Liver (tissue), 9 donors: ENCODE measurements around the gene CFAP410. TPM values are rescaled to one million over a fixed set of nuclear protein-coding genes. Genes with fewer than 3 reads are reported as not detected.

Experiments used
- DNase-seq: peaks from one replicate; pipeline ENCODE4 v3.0.0-alpha.2; 2017; ENCODE audit warnings: low spot score
- H3K27ac ChIP-seq, 2 donors: one replicate each; pipeline ENCODE4 v1.7.0; 2013; ENCODE audit warnings: inconsistent platforms in 2 of 2, low read length in 2 of 2, control low read depth in 1 of 2, low read depth in 1 of 2, mild to moderate bottlenecking in 1 of 2
- H3K27me3 ChIP-seq, 4 donors: one replicate each; pipeline versions ENCODE4 v1.6.1 to v1.7.0; 2013; ENCODE audit warnings: low read length in 3 of 4, inconsistent platforms in 1 of 4, mild to moderate bottlenecking in 1 of 4, moderate library complexity in 1 of 4; ENCODE audit not compliant: control insufficient read depth in 4 of 4, insufficient read depth in 4 of 4
- H3K36me3 ChIP-seq, 4 donors: one replicate each; pipeline versions ENCODE4 v1.6.1 to v1.7.0; 2013; ENCODE audit warnings: low read length in 3 of 4, mild to moderate bottlenecking in 3 of 4, low read depth in 1 of 4, moderate library complexity in 1 of 4; ENCODE audit not compliant: control insufficient read depth in 4 of 4, insufficient read depth in 3 of 4
- H3K4me1 ChIP-seq, 4 donors: one replicate each; pipeline versions ENCODE4 v1.6.1 to v1.7.0; 2013; ENCODE audit warnings: low read length in 3 of 4, mild to moderate bottlenecking in 3 of 4, moderate library complexity in 1 of 4; ENCODE audit not compliant: control insufficient read depth in 4 of 4, insufficient read depth in 4 of 4
- H3K4me3 ChIP-seq, 3 donors: one replicate each; pipeline versions ENCODE4 v1.6.1 to v1.7.0; 2013; ENCODE audit warnings: low read length in 3 of 3, control low read depth in 1 of 3, low read depth in 1 of 3, mild to moderate bottlenecking in 1 of 3
- H3K9ac ChIP-seq, 2 donors: one replicate each; pipeline ENCODE4 v1.7.0; 2013; ENCODE audit warnings: low read length in 2 of 2, mild to moderate bottlenecking in 2 of 2, moderate library complexity in 2 of 2, control low read depth in 1 of 2, low read depth in 1 of 2
- H3K9me3 ChIP-seq, 4 donors: one replicate each; pipeline versions ENCODE4 v1.6.1 to v1.7.0; 2013; ENCODE audit warnings: low read length in 3 of 4; ENCODE audit not compliant: control insufficient read depth in 4 of 4
- ATF3 ChIP-seq: IDR thresholded peaks from 2 replicates; pipeline ENCODE4 v1.6.1; 2016; ENCODE audit warnings: antibody characterized with exemption
- EGR1 ChIP-seq, 2 donors: IDR thresholded peaks; 2 replicates each; pipeline ENCODE4 v1.6.1; 2016 to 2018; ENCODE audit warnings: antibody characterized with exemption in 2 of 2, low read depth in 2 of 2
- FOXA2 ChIP-seq: IDR thresholded peaks from 2 replicates; pipeline ENCODE4 v1.6.1; 2016; ENCODE audit warnings: antibody characterized with exemption
- HNF4A ChIP-seq, 2 donors: conservative IDR thresholded peaks; 2 replicates each; pipeline ENCODE4 v1.6.1; 2016; ENCODE audit warnings: antibody characterized with exemption in 2 of 2, mild to moderate bottlenecking in 2 of 2
- HNF4G ChIP-seq: IDR thresholded peaks from 2 replicates; pipeline ENCODE4 v1.6.1; 2016; ENCODE audit warnings: antibody characterized with exemption
- JUND ChIP-seq, 2 donors: IDR thresholded peaks; 2 replicates each; pipeline ENCODE4 v1.6.1; 2016; ENCODE audit warnings: antibody characterized with exemption in 2 of 2
- MAX ChIP-seq: IDR thresholded peaks from 2 replicates; pipeline ENCODE4 v1.6.1; 2016; ENCODE audit warnings: antibody characterized with exemption
- RAD21 ChIP-seq, 2 donors: IDR thresholded peaks; 2 replicates each; pipeline ENCODE4 v1.6.1; 2016; ENCODE audit warnings: antibody characterized with exemption in 2 of 2, mild to moderate bottlenecking in 2 of 2
- REST ChIP-seq: IDR thresholded peaks from 2 replicates; pipeline ENCODE4 v1.6.1; 2016; ENCODE audit warnings: antibody characterized with exemption, mild to moderate bottlenecking
- RXRA ChIP-seq, 2 donors: IDR thresholded peaks; 2 replicates each; pipeline ENCODE4 v1.6.1; 2017 to 2018; ENCODE audit warnings: antibody characterized with exemption in 2 of 2, mild to moderate bottlenecking in 1 of 2
- SP1 ChIP-seq: IDR thresholded peaks from 2 replicates; pipeline ENCODE4 v1.6.1; 2018; ENCODE audit warnings: antibody characterized with exemption, mild to moderate bottlenecking
- TAF1 ChIP-seq: conservative IDR thresholded peaks from 2 replicates; pipeline ENCODE4 v1.6.1; 2016; ENCODE audit warnings: antibody characterized with exemption, mild to moderate bottlenecking
- YY1 ChIP-seq: IDR thresholded peaks from 2 replicates; pipeline ENCODE4 v1.6.1; 2016; ENCODE audit warnings: antibody characterized with exemption, mild to moderate bottlenecking
- ZBTB33 ChIP-seq: IDR thresholded peaks from 2 replicates; pipeline ENCODE4 v1.6.1; 2016; ENCODE audit warnings: antibody characterized with exemption
- WGBS: extraction: QIAGEN DNeasy Blood & Tissue Kit; methylation state at CpG from one replicate; pipeline ENCODE4 v1.1.7; 2013; 5-methylcytosine and 5-hydroxymethylcytosine counted together
- polyA plus RNA-seq, 2 donors: library from polyadenylated mRNA; stranded (reverse) in 1 of 2; unstranded in 1 of 2; fragments of 200-250 nt in 1 of 2; fragments of >200 nt in 1 of 2; fragmentation: Nextera tagmentation in 1 of 2; extraction: Ambion mirVana in 1 of 2; gene quantifications; one replicate each; pipeline versions ENCODE4 v1.2.1 to v1.2.3, GENCODE V29; 2013 to 2015
- total RNA-seq, 2 donors: library from RNA; depleted of rRNA; stranded (reverse); fragments of >200 nt; gene quantifications; one replicate each; pipeline ENCODE4 v1.2.3, GENCODE V29; 2014
- TF ChIP-seq, protein P1 (sequence below): fragments of 150-350 bp; IDR thresholded peaks from 2 replicates; pipeline ENCODE4 v1.5.1; 2017; ENCODE audit warnings: improper control_type of control experiment, low read depth, low read length; ENCODE audit not compliant: missing input control
- donor health status: healthy.
- donor health status: healthy.
- donor health status: healthy.
- donor health status: healthy.
- donor health status: healthy.

Gene CFAP410
- total and polyA plus RNA-seq, 4 donors, result 7.9 to 16.3 (median 12.3) TPM

- 95% methylated on average over 23 of the region's 24 CpGs for WGBS
- TF ChIP-seq YY1 (no peak), FOXA2 (no peak), RAD21 (IDR thresholded peaks at IDR 0.05) (no peak), ATF3 (no peak), HNF4A (conservative IDR thresholded peaks at IDR 0.05) (no peak), TAF1 (no peak), ZBTB33 (no peak), JUND (IDR thresholded peaks at IDR 0.05) (no peak), RXRA (IDR thresholded peaks at IDR 0.05) (no peak), HNF4G (no peak), REST (no peak), MAX (no peak), SP1 (no peak), EGR1 (IDR thresholded peaks at IDR 0.05; ENCODE audit: low read depth in 2 of 2) (no peak)
- TF ChIP-seq, protein P1, sequence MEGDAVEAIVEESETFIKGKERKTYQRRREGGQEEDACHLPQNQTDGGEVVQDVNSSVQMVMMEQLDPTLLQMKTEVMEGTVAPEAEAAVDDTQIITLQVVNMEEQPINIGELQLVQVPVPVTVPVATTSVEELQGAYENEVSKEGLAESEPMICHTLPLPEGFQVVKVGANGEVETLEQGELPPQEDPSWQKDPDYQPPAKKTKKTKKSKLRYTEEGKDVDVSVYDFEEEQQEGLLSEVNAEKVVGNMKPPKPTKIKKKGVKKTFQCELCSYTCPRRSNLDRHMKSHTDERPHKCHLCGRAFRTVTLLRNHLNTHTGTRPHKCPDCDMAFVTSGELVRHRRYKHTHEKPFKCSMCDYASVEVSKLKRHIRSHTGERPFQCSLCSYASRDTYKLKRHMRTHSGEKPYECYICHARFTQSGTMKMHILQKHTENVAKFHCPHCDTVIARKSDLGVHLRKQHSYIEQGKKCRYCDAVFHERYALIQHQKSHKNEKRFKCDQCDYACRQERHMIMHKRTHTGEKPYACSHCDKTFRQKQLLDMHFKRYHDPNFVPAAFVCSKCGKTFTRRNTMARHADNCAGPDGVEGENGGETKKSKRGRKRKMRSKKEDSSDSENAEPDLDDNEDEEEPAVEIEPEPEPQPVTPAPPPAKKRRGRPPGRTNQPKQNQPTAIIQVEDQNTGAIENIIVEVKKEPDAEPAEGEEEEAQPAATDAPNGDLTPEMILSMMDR, result no peak
- Histone ChIP-seq H3K36me3 (peaks cover 0 to 21% (median 7%) of the 10 kb centered on the region in 4 donors), H3K9ac (no peak overlapping the region), H3K9me3 (no peaks in the 10 kb centered on the region), H3K4me1 (peaks cover 0 to 17% (median 14%) of the 10 kb centered on the region in 4 donors), H3K4me3 (no peak overlapping the region), H3K27ac (no peak overlapping the region), H3K27me3 (no peaks in the 10 kb centered on the region)
- DNase-seq, result no peak
Observed at GRCh38 chr21:44335266-44336059, 3.7 kb downstream of the CFAP410 start.
